GM12872 (cell line): ENCODE results near the gene HECW1.

ENCODE experiments used
- CTCF ChIP-seq: IDR thresholded peaks from 3 replicates; pipeline ENCODE4 v1.5.1; 2011; ENCODE audit warnings: low read depth, mild to moderate bottlenecking, low read length, moderate library complexity; ENCODE audit not compliant: insufficient read depth

HECW1 gene

GRCh38 chr7:43211693-43212092 lies 99.2 kb downstream of the HECW1 start:
- TF ChIP-seq CTCF, result no peak

GRCh38 chr7:43212921-43213320 lies 100.5 kb downstream of the HECW1 start:
- TF ChIP-seq CTCF, result no peak

DNA sequence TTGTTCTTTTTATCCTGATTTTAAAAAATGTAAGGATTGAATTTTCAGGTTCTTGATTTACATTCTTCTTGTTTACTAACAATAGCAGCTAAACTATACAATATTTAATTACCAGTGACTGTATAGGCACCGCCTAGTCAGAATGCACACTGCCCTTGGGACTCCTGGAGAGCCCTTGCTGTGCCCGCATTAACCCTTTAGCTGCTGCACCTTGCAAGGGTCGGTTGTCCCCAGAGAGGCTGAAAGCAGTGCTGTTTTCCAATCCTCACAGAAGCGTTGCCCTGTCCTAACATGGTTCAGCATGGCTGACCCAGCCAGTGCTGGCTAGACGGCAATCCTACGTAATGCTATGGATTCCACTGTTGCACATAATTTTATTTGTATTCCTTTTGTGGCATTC lies 102.6 kb downstream of the HECW1 start:
- no peak for TF ChIP-seq CTCF

DNA sequence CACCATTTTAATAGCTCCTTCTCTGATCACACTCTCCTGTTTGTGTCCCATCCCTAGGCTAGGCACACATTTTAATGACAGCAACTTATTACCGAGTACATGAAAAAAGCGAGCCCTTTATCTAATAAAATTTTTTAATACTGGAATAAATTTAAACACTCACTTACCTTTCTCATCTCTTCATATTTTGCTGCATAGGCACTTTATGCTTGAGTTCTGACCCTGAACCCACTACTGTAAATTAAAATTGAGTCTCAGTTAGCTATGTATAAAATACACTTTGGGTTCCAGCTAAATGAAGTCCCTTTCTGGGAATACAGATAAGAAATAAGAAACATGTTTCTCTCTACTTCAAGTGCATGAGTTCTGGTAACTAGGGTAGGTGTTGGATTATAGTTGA lies 104.6 kb downstream of the HECW1 start:
- TF ChIP-seq CTCF, result no peak

- TF ChIP-seq CTCF, result no peak
These were observed 107.8 kb downstream of the HECW1 start for GRCh38 chr7:43220250-43220649.

GRCh38 chr7:43220742-43221141 lies 108.3 kb downstream of the HECW1 start:
- TF ChIP-seq CTCF, result no peak

- TF ChIP-seq CTCF, result no peak
These were observed 117.4 kb downstream of the HECW1 start for GRCh38 chr7:43229801-43230200.

GRCh38 chr7:43232366-43232765 lies 119.9 kb downstream of the HECW1 start:
- no peak for TF ChIP-seq CTCF
